GF-D8 (cell line): ENCODE measurements around the gene TMEM187.
"Not testable (repeated sequence)": the region's sequence is repeated elsewhere in the genome, so short reads cannot be mapped to it uniquely, and the experiment has no call there.

Source experiments
- DNase-seq: peaks from one replicate; lab custom pipeline; 2025; lab: John Stamatoyannopoulos, UW

Gene TMEM187

DNA sequence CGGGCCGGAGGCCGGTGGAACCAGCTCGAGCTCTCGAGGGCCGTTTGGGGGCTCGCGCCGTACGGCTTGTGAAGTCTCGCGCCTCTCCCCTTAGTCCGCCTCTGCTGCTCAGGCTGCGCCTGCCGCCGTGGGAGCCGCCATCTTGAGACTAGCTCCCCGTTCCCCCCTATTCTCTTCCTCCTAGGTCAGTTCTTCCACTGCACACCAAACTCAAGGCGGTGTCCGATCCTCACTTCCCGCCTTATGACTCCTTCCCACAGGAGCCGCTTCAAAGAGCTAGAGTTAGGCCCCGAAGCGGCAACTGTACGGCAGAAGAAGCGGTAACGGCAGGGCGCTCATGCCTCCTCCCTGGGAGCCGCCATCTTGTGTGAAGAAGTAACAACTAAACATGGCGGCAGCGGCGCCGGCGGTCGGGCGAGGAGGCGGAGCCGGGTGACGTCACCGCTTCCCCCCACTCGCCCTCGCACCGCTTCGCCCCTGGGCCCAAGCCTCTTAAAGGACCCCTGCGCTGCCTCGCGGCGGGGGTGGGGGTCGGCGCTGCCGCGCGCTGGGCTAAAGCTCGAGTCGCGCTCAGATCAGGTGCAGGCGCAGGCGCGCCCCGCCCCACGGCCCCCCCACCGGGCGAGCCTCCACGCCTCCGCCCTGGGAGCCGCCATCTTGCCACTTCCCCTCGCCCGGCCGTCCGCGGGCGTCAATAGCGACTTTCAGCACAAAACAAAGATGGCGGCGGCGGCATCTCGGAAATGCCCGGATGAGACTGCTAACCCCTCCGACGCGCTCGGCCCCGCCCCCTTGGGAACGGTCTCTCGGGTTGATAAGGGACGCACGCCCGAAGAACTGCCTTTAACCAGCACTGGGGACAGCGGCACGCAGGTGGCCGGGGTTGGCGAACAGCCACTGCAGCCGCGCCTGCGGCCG lies 845 bp upstream of the TMEM187 start, which contains the start of gene HCFC1:
TSS of gene HCFC1 (minus strand) at position 369 of the 918 bp plus-strand sequence. CDS start 978 bp downstream, outside the sequence.
- peak; percentile 59 for DNase-seq

DNA sequence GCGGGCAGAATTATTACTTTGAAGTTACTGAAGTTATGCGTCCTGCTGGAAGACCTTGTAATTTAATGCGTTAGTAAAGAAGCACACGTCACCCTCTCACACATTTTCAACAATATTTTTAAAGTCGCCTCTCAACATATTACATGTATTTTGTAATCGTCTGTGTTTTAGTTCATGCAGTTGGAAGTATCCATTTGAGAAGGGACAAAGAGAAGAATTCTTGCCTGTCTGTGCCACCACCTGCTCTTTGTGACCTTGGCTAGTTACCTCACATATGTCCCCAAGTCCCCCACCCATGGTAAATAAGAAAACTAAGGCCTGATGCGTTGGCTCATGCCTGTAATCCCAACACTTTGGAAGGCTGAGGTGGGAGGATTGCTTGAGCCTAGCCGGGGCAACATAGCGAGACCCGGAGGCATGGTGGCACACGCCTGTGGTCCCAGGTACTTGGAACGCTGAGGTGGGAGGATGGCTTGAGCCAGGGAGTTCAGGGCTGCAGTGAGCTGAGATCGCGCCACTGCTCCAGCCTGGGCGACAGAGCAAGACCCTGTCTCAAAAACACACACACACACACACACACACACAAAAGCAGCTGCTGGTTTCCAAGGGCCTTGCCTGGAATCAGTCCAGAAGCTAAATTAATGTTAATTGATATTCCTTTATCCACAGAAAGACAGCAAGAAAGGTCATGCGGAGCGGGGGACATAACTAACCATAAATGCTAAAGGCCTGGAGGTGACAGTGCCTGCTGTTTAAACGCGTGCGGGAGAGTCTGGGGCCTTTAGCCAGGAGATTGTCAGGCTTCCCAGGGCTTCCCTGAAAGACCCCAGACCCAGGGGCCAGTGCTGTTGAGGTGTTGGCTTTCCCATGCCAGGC lies 811 bp downstream of the TMEM187 start:
- DNase-seq = no peak

DNA sequence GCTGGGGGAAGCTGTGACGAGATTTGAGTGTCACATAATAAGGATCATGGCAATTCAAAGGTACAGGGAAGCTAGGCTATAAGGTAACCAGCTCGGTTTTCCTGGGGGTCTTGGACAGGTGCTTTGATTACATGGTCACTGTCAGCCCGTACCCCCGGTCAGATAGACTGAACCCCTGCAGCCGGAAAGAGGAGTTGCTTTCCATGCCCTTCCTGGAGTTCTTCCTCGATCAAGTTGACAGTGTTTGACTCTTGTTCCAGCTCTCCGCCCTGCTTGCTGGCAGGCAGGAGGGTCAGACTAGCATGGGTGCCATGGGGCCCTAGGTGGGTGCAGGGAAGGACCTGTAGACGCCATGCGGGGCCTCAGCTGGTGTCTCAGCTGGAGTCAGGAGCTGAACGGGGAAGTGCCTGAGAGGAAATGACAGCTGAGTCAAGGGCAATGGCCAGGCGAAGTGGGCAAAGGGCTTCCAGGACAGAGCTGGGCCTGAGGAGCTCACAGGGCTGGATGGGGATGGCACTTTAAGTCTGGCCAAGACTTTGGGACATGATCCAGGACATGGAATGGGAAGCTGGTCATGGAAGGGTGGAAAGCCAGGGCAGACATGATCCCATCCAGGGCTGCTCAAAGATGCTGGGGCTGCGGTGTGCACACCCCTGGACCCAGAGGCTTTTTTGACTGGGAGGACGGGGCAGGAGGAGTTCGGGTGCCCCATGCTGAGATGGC lies 1.6 kb downstream of the TMEM187 start:
- DNase-seq = no peak

DNA sequence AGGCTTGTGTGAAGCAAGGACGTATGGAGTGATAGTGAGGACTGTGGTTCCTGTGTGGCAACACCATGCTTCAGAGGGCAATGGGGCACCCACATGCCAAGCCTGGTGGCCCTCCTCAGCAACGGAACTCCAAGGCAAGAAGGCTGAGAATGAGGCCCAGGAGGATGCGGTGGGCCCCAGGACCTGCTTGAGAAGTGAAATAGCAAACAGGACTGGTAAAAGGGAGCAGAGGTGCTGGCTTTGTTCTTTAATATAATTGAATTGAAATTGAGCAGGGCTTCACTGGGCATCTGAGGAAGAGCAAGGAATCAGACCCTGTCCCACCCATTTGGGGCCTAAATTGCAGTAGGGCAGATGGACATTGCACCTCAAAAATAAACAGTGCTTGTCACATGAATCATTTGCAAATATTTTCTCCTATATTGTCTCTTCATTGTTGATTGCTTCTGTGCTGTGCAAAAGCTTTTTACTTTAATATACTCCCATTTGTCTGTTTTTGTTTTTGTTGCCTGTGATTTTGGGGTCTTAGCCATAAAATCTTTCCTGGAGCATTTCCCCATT lies 2.3 kb downstream of the TMEM187 start:
- peak; percentile 46 for DNase-seq

DNA sequence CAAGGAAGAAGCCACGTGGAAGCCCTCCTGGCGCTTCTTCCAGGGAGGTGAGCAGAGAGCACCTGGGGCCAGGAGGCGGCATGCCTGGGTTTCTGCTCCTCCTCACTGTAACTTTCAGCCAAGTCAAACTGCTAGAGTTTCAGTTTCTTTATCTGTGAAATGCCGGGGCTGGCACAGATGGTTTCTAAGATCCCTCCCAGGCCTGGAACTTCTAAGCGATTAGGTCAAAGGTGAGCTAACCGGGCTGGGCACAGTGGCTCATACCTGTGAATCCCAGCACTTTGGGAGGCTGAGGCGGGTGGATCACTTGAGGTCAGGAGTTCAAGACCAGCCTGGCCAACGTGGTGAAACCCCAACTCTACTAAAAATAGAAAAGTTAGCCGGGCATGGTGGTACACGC lies 7.8 kb downstream of the TMEM187 start:
- not testable (repeated sequence) for DNase-seq

- DNase-seq = no peak
Observed at GRCh38 chrX:153981231-153981630, 8.7 kb downstream of the TMEM187 start.

DNA sequence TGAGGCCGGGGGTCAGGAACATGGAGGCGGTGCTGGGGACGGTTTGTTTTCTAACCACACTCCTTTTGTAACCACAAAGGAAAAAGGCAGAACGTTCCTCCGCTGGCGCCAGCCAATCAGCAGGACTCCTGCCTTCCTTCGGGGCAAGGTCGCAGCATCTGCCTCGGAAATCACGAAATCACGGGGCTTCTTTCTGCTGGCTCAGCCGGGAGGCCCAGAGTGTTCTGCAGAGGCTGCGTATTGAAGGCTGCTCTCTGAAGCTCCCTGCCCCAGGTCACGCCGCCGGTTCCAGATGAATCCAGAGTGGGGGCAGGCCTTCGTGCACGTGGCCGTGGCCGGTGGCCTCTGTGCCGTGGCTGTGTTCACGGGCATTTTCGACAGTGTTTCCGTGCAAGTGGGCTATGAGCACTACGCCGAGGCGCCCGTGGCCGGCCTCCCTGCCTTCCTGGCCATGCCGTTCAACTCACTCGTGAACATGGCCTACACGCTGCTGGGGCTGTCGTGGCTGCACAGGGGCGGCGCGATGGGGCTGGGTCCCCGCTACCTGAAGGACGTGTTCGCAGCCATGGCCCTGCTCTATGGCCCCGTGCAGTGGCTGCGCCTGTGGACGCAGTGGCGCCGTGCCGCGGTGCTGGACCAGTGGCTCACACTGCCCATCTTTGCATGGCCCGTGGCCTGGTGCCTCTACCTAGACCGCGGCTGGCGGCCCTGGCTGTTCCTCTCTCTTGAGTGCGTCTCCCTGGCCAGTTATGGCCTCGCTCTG lies 9.4 kb downstream of the TMEM187 start:
- peak; percentile 75 for DNase-seq

DNA sequence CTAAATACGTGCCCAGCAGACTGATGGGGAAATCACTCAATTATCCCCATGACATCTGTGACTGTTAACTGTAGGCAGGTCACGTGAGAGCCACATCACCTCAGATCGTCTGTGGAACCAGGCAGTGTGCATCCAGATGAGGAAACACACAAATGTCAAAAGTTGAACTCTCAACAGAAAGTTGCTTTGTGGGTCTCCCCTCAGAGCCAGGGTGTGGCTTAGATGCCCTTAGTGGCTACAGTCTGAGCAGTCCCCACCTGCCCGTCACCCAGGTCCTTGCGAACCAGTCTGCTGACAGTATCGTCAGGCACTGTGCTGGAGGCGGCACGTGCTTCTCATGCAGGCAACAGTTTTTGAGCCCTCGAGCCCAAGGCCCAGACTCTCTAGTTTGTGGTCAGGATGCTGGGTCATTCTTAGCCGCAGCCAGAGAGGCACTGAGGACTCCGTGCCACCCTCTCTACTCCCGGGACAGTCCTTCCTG lies 10.8 kb downstream of the TMEM187 start:
- DNase-seq = peak; percentile 13

GRCh38 chrX:153984351-153985178 lies 12.0 kb downstream of the TMEM187 start:
- DNase-seq = peak; percentile 24

GRCh38 chrX:153988493-153988892 lies 15.9 kb downstream of the TMEM187 start:
- DNase-seq = no peak

GRCh38 chrX:153989973-153990655 lies 17.6 kb downstream of the TMEM187 start:
- no peak for DNase-seq

- no peak for DNase-seq
Observed at GRCh38 chrX:153991013-153991580, 18.5 kb downstream of the TMEM187 start.

DNA sequence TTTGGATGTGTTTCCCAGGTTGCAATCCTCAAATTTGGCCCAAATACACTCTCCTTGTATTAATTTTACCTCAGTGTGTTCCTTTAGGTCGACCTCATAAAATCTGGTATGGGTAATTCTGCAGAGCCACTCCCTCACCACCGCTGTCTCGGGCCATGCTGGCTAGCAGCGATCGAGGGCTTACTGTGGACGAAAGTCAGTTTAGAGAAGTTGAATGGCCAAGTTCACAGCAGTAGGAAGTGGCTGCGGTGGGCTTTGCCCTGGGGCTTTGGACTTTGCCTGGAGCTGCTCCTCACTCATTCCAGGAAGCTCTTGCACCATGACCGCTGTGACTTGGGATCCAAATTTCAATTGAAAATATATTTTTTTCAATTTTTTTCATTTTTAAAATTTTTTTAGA lies 19.6 kb downstream of the TMEM187 start:
- DNase-seq = no peak

GRCh38 chrX:153993079-153993478 lies 20.5 kb downstream of the TMEM187 start:
- no peak for DNase-seq

DNA sequence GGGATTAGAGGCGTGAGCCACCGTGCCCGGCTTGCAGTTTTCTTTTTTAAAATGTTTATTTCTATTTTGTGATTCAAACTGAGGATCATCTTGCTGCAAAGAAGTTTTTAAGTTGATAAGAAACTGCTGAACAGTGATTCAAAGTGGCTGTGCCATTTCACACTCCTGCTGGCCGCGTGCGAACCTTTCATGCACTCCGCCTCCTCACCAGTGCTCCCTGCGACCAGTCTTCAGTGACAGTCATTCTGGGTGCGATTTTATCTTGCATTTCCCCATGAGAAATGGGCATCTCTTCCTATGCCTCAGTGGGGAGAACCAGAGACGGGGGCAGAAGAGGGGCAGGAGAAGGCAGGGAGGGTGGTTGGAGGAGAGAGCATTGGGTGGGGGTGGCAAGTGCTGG lies 21.4 kb downstream of the TMEM187 start:
- no peak for DNase-seq

- DNase-seq = not testable (repeated sequence)
Observed at GRCh38 chrX:153994398-153994797, 21.8 kb downstream of the TMEM187 start.

GRCh38 chrX:153995504-153995903 lies 22.9 kb downstream of the TMEM187 start:
- no peak for DNase-seq

DNA sequence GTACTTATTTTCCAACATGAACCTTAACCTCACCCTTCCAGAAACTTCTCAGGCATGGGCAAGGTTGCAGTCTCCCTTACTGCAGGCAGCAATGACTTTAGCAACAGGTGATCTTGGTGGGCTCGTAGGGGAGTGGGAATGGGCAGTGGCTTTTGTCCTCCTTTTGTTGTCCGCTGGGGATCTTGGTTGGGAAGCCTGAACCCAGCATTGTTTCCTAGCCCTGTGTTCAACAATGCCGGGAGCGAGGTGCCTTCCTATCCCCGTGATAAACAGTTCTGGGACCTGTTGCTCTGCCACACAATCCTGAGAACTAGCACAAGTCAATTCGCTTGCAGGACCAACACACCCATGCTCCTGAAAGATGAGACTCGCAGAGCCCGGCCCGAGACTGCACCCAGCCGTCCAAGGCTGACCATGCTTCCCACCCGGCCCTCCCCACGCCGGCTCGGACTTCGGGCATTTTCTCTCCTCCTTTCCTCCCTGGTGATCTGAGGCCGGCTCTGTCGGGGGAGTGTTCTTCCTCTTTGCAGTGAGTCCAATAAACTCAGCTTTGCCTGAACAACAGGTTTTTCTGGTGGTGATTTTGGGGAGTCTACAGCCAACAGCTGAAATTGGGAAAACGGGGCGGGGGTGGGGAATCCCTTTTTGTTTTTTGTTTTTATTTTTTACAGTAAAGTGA lies 26.9 kb downstream of the TMEM187 start:
- DNase-seq = no peak
